Measurements from ENCODE around the gene TCEAL4. TPM values are rescaled to one million over a fixed set of nuclear protein-coding genes. Genes with fewer than 3 reads are reported as not detected.

The TCEAL4 gene
- total RNA-seq, 1 experiment from 2014 or later: 84.1 TPM

- in situ Hi-C loops (cut with HindIII; ENCODE audit: low pct_unique_long_range_greater_than_20kb, low sequenced_read_pairs) (no loop called here), intact Hi-C loops (cut with micrococcal nuclease; ENCODE audit: unreplicated experiment) (loop anchor here (2.0 kb wide), 1 partner anchor 95 kb away; no protein-coding TSS in a partner anchor)
- H3K9me3 ChIP-seq (ENCODE audit: control insufficient read depth, insufficient read depth, low read depth, low read length): no peaks in the 10 kb centered on the region
- H3K27ac ChIP-seq (ENCODE audit: low read length): peak overlapping the region; percentile 97
- peak; percentile 58 for DNase-seq (ENCODE audit: low read depth, low spot score)
- no peaks in the 10 kb centered on the region for H3K36me3 ChIP-seq (ENCODE audit: control insufficient read depth, insufficient read depth, low read length)
- H3K4me3 ChIP-seq (ENCODE audit: low read depth in 2 of 2, low read length in 2 of 2): peak overlapping the region; percentile 80 to 96
- CTCF ChIA-PET: interaction anchor here (0.7 to 1.7 kb wide), 6 partner anchors 10 to 96 kb away, joined by 3 to 8 read pairs (median 3); partner anchors contain the start of gene MORF4L2
- peak; percentile 77; the same call in 1 of the 2 replicates for TF ChIP-seq SIN3A (IDR thresholded peaks at IDR 0.05; ENCODE audit: borderline replicate concordance, insufficient read depth, low read depth, low read length)
- no peak for TF ChIP-seq REST (IDR thresholded peaks at IDR 0.05; ENCODE audit: insufficient read depth in 1 of 2, low read depth in 2 of 2, low read length in 1 of 2)
- TF ChIP-seq CTCF (IDR thresholded peaks at IDR 0.05): peak; percentile 90
- H3K27me3 ChIP-seq (ENCODE audit: control insufficient read depth, insufficient read depth, low read length): no peaks in the 10 kb centered on the region
- ATAC-seq: peak; percentile 89
- H3K4me1 ChIP-seq (ENCODE audit: control insufficient read depth, insufficient read depth, low read length): peaks cover 9% of the 10 kb centered on the region; the same call in 1 of the 2 replicates
- POLR2A ChIA-PET: interaction anchor here (0.6 kb wide), 1 partner anchor 100 kb away, joined by 3 read pairs; no protein-coding TSS in a partner anchor
- no TSS peak for BruUV-seq (replicated peaks)
These were observed 44.2 kb downstream of the TCEAL4 start for GRCh38 chrX:103629318-103630170.

DNA sequence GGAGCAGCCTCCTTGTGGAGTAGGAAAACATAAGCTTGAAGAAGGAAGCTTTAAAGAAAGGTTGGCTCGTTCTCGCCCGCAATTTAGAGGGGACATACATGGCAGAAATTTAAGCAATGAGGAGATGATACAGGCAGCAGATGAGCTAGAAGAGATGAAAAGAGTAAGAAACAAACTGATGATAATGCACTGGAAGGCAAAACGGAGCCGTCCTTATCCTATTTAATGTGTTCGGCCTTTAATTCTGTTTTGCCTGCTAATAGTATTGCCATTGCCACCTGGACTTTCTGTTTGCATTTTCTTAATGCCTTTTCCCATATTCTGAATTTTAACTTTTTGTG is 44.8 kb downstream of the TCEAL4 start:
- CTCF ChIA-PET: interaction anchor here (0.7 to 1.7 kb wide), 7 partner anchors 9 to 96 kb away, joined by 3 to 8 read pairs (median 3); partner anchors contain the start of gene MORF4L2
- BruUV-seq (replicated peaks): TSS peak; percentile 98

More for the DNA sequence above, 44.8 kb downstream of the TCEAL4 start:
- ATAC-seq: no peak
- Histone ChIP-seq H3K9me3 (ENCODE audit: control insufficient read depth, insufficient read depth, low read depth, low read length) (no peaks in the 10 kb centered on the region), H3K4me1 (ENCODE audit: control insufficient read depth, insufficient read depth, low read length) (peaks cover 9% of the 10 kb centered on the region; the same call in 1 of the 2 replicates), H3K27me3 (ENCODE audit: control insufficient read depth, insufficient read depth, low read length) (no peaks in the 10 kb centered on the region), H3K4me3 (ENCODE audit: low read depth in 2 of 2, low read length in 2 of 2) (peak overlapping the region; percentile 80 to 96), H3K36me3 (ENCODE audit: control insufficient read depth, insufficient read depth, low read length) (no peaks in the 10 kb centered on the region), H3K27ac (ENCODE audit: low read length) (peak overlapping the region; percentile 97)
- intact Hi-C loops (cut with micrococcal nuclease; ENCODE audit: unreplicated experiment) (loop anchor here (2.0 kb wide), 1 partner anchor 95 kb away; no protein-coding TSS in a partner anchor), in situ Hi-C loops (cut with HindIII; ENCODE audit: low pct_unique_long_range_greater_than_20kb, low sequenced_read_pairs) (no loop called here)
- no peak for DNase-seq (ENCODE audit: low read depth, low spot score)
- no peak for TF ChIP-seq TCF7L2 (IDR thresholded peaks at IDR 0.05; ENCODE audit: low read depth, low read length)
- TF ChIP-seq CTCF (IDR thresholded peaks at IDR 0.05): peak; percentile 66
- POLR2A ChIA-PET: no interaction called here
